Measurements from ENCODE around the gene EIF6.

EIF6 gene

DNA sequence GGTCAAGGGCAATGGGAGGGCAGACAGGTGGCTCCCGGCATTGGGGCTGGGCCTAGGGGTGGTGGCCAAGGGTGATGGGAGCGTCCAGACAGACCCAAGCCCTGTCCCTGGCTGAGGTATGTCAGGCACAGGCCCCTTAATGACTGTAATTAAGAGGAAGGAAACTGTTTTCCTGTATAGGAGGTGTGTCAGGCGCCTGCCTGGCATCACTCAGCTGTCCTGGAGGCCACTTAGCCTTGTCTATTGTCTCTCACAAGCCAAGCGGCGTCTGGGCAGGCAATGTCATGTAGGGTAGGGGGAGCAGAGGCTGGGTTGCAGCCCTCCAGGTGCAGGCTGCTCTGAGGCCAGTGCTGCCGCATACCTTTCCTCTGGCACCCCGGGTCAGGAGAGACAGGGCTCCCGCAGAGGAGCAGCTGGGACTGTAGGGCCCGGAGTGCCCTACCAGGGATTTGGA, 11.6 kb upstream of the EIF6 start:
- DNase-seq = no peak

DNA sequence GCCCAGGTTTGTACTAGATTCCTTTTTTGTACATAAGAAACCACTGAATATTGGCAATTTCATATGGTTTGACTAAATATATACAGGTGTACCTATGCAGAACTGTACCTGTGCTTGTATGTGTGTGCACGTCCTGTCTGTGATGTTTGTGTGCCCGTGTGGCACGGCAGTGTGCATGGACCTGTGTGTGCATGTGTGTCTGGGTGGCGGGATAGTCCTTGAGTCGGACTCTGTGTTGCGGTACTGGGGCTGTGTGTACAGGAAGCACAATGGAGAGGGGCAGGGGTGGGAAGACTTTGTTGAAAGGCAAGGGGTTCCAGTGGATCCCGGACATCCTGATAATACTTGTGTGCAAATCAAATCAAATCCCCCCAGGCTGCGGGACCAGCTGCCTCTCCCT, 11.1 kb upstream of the EIF6 start:
- no peak for DNase-seq

- no peak for DNase-seq
These were observed 10.5 kb upstream of the EIF6 start for GRCh38 chr20:35295058-35295457.

- no peak for DNase-seq
These were observed 9.7 kb upstream of the EIF6 start for GRCh38 chr20:35294293-35294685.

GRCh38 chr20:35293303-35294292, 9.0 kb upstream of the EIF6 start:
- no peak for DNase-seq

- DNase-seq = no peak
These were observed 8.1 kb upstream of the EIF6 start for GRCh38 chr20:35292504-35293285.

DNA sequence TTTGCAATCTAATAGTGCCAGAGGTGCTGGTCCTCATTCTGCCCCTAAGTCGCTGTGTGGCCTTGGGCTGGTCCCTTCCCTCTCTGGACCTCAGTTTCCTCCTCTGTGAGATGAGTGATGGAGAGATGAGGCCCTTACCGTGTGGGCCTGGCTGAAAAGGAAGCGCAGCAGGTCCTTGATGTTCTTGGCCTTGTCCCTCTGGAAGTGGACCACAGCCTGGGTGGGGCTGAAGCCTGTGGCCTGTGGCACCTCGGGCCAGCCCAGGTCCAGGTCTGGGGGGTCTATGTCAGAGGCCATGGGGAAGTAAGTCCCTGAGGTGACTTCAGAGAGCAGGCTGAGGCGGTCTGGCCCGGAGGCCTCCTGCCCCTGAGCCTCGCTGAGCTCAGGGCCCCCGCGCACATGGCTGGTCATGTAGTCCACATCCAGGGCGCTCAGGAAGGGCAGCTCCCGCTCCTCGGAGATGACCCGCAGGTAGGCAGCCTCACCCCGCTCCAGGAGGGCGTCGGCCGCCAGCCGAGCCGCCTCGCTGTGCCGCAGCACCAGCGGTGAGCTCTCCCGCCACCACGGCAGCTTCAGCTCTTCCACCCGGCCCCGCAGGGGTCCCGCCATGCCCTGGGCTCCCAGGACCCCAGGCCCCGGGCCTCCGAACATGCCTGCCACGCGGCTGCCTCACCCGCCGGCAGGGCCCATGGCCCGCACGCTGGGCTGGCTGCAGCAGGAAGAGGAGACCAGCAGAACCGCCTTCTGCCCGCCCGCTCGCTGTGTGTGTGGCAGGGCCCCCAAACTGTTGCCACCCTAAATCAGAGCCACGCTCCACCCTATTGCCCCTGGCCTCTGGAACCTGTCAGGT, 7.3 kb upstream of the EIF6 start, which contains the start of gene FAM83C:
TSS of gene FAM83C (minus strand) at position 772 of the 850 bp plus-strand sequence. CDS start at position 651, 121 bp downstream.
- no peak for DNase-seq

DNA sequence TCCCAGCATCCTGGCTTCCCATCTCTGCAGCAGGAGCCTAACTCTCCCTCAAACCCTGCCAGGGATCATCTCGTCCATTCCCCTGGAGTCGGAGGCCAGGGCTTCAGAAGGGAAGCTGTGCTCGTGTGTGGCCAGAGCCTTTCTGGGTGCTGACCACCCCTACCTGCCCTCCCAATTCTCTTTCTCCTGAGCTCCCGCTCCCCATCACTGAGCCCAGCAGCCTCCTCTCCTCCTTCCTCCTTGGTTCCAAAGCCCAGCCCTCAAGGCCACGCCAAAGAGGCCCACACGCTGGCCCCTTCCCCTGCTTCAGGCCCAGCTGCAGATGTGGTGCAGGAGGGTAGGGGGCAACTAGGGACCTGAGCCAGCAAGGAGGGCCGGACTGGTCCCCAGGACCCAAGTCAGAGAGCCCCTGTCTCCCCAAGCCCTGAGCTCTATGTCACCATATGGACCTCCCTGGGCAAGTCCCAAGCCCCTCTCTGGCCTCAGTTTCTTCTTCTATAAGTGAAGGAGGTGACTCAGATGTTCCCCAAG, 6.4 kb upstream of the EIF6 start:
- no peak for DNase-seq

- no peak for DNase-seq
These were observed 5.8 kb upstream of the EIF6 start for GRCh38 chr20:35290186-35290886.

- no peak for DNase-seq
These were observed 3.9 kb upstream of the EIF6 start for GRCh38 chr20:35288325-35289060.

- DNase-seq = no peak
These were observed 3.1 kb upstream of the EIF6 start for GRCh38 chr20:35287509-35288324.

GRCh38 chr20:35286899-35287508, 2.4 kb upstream of the EIF6 start:
- DNase-seq = no peak

DNA sequence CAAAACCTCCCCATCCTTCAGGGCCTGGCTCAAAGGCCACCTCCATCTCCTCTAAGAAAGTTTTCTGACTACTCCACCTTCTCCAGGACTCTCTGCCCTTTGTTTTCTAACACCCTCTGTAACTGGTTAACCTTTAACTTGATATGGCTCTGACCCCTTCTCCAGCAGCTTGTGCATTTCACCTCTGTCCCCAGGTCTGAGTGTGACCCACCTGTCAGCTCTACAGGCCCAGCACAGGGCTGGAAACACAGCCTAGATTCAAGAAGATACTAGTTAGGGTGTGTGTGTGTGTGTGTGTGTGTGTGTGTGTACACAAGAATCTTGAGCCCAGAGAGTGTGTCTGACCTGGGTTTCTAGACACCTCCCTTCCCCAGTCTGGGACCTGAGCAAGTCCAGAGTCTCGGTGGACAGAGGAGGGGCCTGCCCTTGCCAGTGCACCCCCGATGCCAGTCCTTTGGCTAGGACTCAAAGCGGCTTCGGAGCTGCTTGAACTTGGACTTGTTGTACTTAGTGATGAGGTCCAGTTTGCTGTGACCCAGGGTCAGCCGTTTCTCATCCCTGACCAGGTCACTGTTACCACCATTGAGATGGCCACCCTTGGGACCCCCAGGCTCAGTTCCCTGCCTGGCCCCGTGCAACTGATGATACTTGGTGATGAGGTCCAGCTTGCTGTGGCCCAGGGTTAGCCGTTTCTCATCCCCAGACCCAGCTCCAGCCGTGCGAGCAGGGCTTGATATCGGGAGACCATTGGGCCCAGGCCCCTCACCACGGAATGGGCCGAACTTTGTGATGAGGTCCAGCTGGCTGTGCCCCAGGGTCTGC, 1.7 kb upstream of the EIF6 start:
- no peak for DNase-seq

- DNase-seq = no peak
These were observed 1.2 kb upstream of the EIF6 start for GRCh38 chr20:35285806-35286076.

DNA sequence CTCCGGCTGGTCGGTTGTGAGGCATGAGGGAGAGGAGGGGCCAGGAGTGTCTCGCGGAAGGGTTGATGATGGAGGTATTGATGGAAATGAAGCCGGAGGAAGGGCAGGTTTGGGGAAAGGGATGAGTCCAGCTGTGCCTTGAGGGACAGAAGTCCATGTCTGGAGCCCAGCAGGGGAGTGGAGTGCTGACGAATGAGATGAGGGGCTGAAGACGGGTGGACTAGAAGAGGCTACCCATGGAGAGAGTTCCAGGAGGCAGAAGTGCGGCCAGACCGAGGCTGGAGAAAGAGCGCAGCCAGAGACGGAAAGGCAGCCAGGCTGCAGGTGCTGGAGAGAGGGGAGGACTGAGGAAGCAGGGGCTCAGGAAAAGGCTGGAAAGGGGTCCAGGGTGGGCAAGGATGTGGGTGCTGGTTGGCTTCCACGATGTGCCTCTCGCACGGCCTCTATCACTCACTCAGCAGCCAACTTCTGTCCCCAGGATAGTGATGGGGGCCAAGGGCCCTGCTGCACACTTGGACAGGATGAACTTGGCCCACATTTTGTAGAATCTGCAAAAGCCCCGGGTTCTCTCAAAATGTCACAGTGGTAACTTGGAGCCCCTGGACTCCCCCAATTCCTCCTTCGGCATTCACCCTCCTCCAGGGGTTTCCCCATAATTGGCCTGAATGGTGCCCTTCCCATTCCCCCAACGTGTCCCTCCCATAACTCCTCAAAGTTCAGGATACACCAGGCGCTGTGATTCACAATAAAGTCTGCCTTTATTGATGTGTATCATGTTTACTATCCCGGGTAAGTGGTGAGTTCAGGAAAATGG, 627 bp upstream of the EIF6 start:
- DNase-seq = no peak

GRCh38 chr20:35283441-35284266, 918 bp downstream of the EIF6 start:
- DNase-seq = no peak

Measured in right kidney (tissue), 1 donor.